SK-N-SH treated with all-trans-retinoic acid at 6 μM for 48 hours (cell line): ENCODE results near the gene PLPP3.

ENCODE experiments used
- ARNTL ChIP-seq: fragments of 450-650 bp; formaldehyde crosslinking; IDR thresholded peaks from 2 replicates; pipeline ENCODE4 v1.5.0; 2020; ENCODE audit warnings: low read depth, mild to moderate bottlenecking, moderate library complexity, borderline replicate concordance
- BACH2 ChIP-seq: fragments of 250-450 bp; sonication (Bioruptor Pico); IDR thresholded peaks from 2 replicates; pipeline ENCODE4 v1.9.0; 2021; ENCODE audit warnings: mild to moderate bottlenecking, borderline replicate concordance
- CREB5 ChIP-seq: fragments of 250-450 bp; sonication (Bioruptor Pico); IDR thresholded peaks from 2 replicates; pipeline ENCODE4 v1.5.1; 2020; ENCODE audit warnings: low read depth, mild to moderate bottlenecking, moderate library complexity
- GLIS3 ChIP-seq: fragments of 250-450 bp; sonication (Bioruptor Pico); IDR thresholded peaks from 2 replicates; pipeline ENCODE4 v1.5.0; 2020; ENCODE audit warnings: mild to moderate bottlenecking, moderate library complexity
- PATZ1 ChIP-seq: fragments of 250-450 bp; sonication (Bioruptor Pico); IDR thresholded peaks from 2 replicates; pipeline ENCODE4 v1.8.0; 2020; ENCODE audit warnings: mild to moderate bottlenecking, moderate library complexity, borderline replicate concordance
- POU6F1 ChIP-seq: fragments of 250-450 bp; sonication (Bioruptor Pico); IDR thresholded peaks from 2 replicates; pipeline ENCODE4 v1.8.0; 2021; ENCODE audit warnings: low read depth, mild to moderate bottlenecking, moderate library complexity, borderline replicate concordance
- RARB ChIP-seq: fragments of 250-450 bp; sonication (Bioruptor Pico); IDR thresholded peaks from 2 replicates; pipeline ENCODE4 v1.8.0; 2021; ENCODE audit warnings: mild to moderate bottlenecking, moderate library complexity
- TCF4 ChIP-seq: fragments of 250-450 bp; sonication (Bioruptor Pico); IDR thresholded peaks from 2 replicates; pipeline ENCODE4 v1.8.0; 2021; ENCODE audit warnings: mild to moderate bottlenecking, moderate library complexity, borderline replicate concordance
- TOX ChIP-seq: fragments of 250-450 bp; sonication (Bioruptor Pico); IDR thresholded peaks from 2 replicates; pipeline ENCODE4 v1.8.0; 2021; ENCODE audit warnings: mild to moderate bottlenecking, moderate library complexity, borderline replicate concordance
- ZC3H10 ChIP-seq: fragments of 250-450 bp; sonication (Bioruptor Pico); IDR thresholded peaks from 2 replicates; pipeline ENCODE4 v1.5.1; 2021; ENCODE audit warnings: mild to moderate bottlenecking, moderate library complexity
- ZFP30 ChIP-seq: fragments of 450-650 bp; formaldehyde crosslinking; IDR thresholded peaks from 2 replicates; pipeline ENCODE4 v1.5.0; 2022; ENCODE audit warnings: mild to moderate bottlenecking, moderate library complexity
- ZNF8 ChIP-seq: fragments of 450-650 bp; formaldehyde crosslinking; IDR thresholded peaks from 2 replicates; pipeline ENCODE4 v1.5.0; 2020; ENCODE audit warnings: mild to moderate bottlenecking, moderate library complexity

GRCh38 chr1:56483104-56483503 lies 96.3 kb downstream of the PLPP3 start:
- TF ChIP-seq PATZ1 (CRISPR knock-in tag) (no peak), RARB (CRISPR knock-in tag) (no peak), ZNF8 (no peak), BACH2 (CRISPR knock-in tag) (no peak), ARNTL (no peak), POU6F1 (CRISPR knock-in tag) (no peak), GLIS3 (no peak), ZFP30 (no peak), CREB5 (CRISPR knock-in tag) (no peak), TCF4 (CRISPR knock-in tag) (no peak), TOX (no peak), ZC3H10 (CRISPR knock-in tag) (no peak)
